ENCODE data around the gene VPS13C.

VPS13C gene

GRCh38 chr15:61917457-61917856 is 142.8 kb downstream of the VPS13C start:
- DNase-seq (ENCODE audit: insufficient read length, low spot score) (no peak), FAIRE-seq (no peak)
- no peak for TF ChIP-seq CTCF (IDR thresholded peaks at IDR 0.05; ENCODE audit: insufficient read depth, missing control alignments)

- FAIRE-seq (no peak), DNase-seq (ENCODE audit: insufficient read length, low spot score) (no peak)
- TF ChIP-seq CTCF (IDR thresholded peaks at IDR 0.05; ENCODE audit: insufficient read depth, missing control alignments): no peak
Observed at GRCh38 chr15:61916104-61916503, 144.1 kb downstream of the VPS13C start.

- no peak for TF ChIP-seq CTCF (IDR thresholded peaks at IDR 0.05; ENCODE audit: insufficient read depth, missing control alignments)
- FAIRE-seq (no peak), DNase-seq (ENCODE audit: insufficient read length, low spot score) (no peak)
Observed at GRCh38 chr15:61915640-61916039, 144.6 kb downstream of the VPS13C start.

- no peak for TF ChIP-seq CTCF (IDR thresholded peaks at IDR 0.05; ENCODE audit: insufficient read depth, missing control alignments)
- FAIRE-seq (no peak), DNase-seq (ENCODE audit: insufficient read length, low spot score) (no peak)
Observed at GRCh38 chr15:61910839-61911369, 149.3 kb downstream of the VPS13C start.

GRCh38 chr15:61908241-61908640 is 152.0 kb downstream of the VPS13C start:
- TF ChIP-seq CTCF (IDR thresholded peaks at IDR 0.05; ENCODE audit: insufficient read depth, missing control alignments): no peak
- DNase-seq (ENCODE audit: insufficient read length, low spot score) (no peak), FAIRE-seq (no peak)

- FAIRE-seq: no peak
- no peak for TF ChIP-seq CTCF (IDR thresholded peaks at IDR 0.05; ENCODE audit: insufficient read depth, missing control alignments)
- DNase-seq (ENCODE audit: insufficient read length, low spot score): no peak
Observed at GRCh38 chr15:61907753-61908086, 152.5 kb downstream of the VPS13C start.

- no peak for FAIRE-seq
- TF ChIP-seq CTCF (IDR thresholded peaks at IDR 0.05; ENCODE audit: insufficient read depth, missing control alignments): no peak
Observed at GRCh38 chr15:61906961-61907752, 153.1 kb downstream of the VPS13C start.

More at GRCh38 chr15:61906961-61907752, 153.1 kb downstream of the VPS13C start:
- no peak for DNase-seq (ENCODE audit: insufficient read length, low spot score)
